Effector CD8-positive, alpha-beta T cell (primary cell): ENCODE measurements around the gene CDKAL1.

Experiments used
- DNase-seq: peaks from one replicate; lab custom pipeline; 2025; lab: John Stamatoyannopoulos, UW

CDKAL1 gene

DNA sequence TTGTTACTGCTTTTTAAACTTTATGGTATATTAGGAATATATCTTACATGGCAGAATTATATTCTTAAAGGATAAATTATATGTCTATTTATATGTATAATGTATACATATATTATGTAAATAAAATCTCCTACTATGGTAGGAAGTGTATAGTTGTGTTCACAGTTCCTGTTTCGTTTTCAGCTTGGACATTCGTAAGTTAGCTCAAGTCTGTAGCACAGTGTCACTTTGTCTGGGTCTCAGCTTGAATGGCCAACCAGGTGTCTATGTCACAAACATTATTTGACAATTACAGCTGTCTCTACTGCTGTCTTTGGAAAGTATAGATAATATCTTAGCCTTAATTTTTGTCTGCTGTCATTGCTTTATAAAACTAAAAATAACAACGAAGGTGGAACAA is 303.9 kb downstream of the CDKAL1 start:
- DNase-seq, result no peak

DNA sequence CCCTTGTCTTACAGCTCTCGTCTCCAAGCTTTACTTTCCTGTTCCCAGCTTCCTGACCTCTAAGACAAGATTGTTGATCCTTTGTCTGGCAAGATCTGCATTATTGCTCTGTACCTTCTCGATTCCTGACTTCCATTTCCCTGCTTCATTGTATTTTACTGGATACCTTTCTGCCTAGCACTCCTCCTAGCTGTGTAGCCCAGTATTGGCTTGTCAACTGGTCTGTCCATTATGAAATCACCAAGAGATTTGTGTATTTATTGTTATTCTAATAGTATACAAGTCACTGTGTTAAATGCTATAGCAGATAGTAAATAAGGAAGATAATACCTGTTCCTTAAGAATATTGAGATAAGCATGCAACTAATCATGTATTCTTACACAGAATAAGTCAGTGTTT is 305.4 kb downstream of the CDKAL1 start:
- DNase-seq, result no peak

DNA sequence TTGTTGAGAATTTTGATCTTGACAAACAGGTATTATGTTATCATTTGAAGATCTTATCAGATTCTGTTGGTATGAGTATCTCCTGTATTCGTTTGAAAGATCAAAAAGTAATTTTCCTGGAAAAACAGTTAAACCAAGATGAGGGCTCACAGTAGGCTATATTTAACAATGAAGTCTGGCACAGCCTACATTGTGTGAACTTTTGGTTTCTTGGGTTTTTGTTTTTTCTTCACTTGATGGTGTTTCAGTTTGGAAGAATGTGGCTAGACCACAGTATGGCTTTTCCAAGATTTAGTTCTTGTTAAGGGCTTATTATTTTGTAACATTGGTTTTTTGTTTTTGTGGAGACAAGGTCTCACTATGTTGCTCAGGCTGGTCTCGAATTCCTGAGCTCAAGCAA is 306.4 kb downstream of the CDKAL1 start:
- DNase-seq, result no peak

DNA sequence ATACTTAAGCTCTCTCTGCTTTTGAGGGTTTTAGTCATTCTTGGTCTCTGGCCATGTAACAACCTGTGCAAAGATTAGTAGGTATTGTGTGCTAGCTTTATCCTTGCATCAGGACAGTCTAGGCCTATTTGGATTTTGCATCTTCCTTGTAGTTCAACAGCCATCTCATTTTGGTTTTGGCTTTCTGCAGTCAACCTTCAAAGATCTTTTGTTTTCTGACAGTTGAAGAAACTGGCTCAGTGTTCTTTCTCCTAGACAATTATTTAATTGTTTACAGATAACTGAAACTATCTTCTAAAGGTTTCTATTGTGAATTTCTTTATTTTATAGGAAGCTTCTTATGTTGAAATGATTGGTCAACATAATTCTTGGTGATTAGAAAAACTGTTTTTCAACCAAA is 307.5 kb downstream of the CDKAL1 start:
- DNase-seq, result no peak

DNA sequence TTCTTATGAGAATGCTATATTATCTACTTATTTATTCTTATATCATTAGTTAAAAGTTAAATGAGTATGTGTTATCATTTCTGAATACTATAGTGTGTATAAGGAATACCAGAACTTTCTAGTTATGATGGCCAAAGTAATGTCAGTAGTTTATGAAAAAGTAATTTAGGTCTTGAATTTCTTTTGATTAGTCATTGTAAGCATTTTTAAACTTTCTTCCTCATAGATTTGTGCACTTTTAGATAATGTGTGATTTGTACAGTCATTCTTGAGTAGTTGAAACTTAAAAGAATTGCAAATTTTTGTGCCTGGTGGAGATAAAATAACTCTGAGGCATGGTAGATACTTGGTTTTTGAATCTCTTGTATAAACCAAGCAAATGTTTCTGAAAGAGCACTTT is 311.3 kb downstream of the CDKAL1 start:
- no peak for DNase-seq

DNA sequence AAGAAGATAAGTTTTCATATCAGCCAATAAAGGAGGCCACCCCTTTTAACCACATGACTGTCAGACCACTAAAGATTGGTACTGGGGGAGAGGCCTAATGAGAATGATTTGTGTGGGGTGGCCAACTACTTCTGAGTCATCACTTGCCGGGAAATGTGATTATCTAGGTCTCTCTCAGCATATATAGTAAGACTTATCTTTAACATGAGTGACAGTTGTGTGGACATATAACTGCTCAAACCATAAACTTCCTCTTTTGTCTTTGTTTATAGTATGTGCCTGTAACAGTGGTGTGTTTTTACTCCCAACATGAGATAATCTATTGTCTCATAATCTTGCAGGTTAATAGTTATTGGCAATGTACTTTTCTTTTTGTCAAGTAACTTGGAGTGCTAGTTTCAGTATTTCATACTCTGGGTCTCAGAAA is 312.4 kb downstream of the CDKAL1 start:
- no peak for DNase-seq

DNA sequence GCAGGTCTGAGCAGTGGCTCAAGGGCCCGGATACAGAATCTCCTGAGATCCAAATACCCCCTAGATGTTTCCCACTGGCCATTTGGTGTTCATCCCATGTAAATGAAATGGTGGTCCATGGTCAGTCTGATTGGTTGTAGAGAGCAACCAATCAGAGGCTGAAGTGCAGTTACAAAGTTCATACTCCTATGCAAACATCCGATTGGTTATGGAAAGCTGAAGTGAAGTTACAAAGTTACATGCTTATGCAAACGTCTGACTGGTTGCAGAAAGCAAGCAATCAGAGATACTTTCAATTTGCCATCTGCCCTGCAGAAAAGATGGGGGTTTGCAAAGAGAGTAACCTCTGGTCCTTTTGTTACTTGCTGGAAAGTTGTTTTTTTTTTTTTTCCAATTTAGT is 313.6 kb downstream of the CDKAL1 start:
- DNase-seq, result no peak

DNA sequence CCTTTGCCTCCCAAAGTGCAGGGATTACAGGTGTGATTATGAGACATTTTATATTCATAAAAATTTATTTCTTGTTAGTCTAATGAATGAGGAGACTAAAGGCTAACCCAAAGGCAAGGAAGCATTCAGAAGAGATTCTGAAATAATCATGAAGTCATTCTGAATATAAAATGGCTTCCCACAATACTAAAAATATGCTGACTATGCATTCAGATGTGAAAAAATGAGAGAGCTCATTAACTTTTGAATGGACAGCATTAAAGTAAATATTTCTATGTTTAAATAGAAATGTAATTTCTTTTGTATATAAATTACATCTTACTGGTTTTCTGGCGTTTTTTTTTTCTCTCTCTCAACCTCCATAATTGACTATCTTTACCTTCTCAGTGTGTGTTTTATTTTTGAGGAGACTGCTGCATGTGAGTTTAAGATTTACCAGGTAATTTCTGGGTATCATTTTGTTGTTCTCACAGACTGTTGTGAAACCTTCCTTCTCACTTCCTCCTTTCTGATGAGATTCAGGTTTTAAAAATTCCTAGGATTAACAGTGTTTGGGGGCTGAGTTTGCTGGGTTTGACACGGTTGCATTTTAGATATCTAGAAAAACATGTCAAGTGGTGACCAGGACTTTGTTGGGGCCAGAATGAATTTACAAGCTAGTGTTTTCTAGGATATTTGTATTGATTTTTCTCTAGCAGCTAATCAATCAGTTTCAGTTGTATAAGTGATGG is 316.6 kb downstream of the CDKAL1 start:
- no peak for DNase-seq

DNA sequence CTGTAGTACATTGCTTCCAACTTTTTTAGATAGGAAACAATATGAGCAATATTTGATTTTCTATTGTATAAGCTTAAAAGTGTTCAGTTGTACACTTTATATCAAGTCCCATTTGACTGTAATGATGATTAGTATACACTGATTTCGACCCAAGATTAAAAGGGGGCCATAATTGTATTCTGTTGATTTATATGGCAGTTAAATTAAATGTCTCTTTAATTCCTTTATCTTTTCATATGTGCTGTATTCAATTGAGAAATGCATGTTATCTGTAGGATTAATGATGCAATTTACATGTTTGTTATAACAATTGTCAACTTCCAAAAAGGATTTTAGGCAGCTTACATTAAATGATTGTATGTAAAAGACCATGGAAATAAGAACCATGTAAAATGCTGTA is 317.5 kb downstream of the CDKAL1 start:
- DNase-seq, result no peak

DNA sequence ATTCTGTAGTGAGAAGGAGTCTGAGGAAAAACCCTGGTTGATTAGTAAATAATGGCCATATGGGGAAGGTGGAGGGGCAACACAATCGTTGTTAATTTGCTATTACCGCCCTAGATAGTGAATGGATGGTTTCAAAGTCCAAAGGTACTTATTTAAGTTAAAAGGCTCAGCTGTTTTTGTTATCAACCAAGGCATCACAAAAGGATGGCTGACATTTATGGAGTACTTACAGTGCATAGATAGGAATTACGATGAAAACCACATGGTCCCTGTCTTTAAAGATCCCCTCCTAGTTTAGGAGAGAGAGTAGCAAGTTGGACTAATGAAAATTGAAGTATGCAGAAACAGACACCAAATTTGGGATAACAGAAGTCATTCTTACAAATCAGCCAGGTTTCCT is 319.6 kb downstream of the CDKAL1 start:
- DNase-seq, result no peak

DNA sequence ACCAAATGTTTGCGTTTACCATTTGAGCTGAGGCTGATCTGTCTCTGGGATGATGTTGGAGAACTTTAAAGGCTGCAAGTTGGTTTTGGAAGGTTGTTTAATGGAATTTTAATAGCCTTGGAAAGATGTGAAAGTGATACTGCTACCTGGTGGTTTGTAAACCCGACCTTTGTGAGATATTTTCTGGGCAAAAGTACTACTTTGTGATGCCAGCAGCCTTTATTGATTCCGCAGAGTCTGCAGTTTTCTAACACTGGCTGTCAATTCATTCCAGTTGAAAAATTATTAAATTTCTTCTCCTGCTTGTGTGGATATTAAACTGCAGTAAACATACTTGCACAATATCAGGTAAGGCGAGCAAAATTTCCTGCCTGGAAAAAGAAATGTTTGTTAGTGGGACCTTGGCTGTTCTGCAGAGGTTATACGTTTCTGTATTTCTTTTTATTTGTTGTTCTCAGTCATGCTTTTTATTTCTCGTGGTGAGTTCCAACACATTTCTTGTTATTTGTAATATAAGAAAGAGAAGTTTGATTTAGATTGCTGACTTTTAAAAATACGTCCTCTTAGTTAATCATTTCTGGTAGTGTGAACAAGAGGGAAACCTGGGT is 322.5 kb downstream of the CDKAL1 start:
- DNase-seq, result no peak

DNA sequence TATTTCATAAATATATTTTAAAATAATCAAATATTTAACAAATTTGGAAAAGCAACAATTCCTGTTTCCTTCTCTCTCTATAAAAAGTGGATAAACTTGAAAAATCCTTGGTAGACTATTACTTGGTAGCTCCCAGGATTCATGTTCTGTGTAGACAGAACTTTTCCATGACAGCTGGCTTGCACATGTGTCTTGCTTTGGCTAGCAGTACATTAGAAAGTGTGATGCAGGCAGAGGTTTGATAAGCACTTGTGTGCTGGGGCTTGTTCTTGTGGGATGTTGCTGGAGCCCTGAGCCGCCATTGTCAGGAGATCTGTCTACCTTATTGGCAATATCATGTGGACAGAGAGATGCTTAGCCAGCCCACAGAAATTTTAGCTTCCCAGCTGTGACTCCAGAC is 327.2 kb downstream of the CDKAL1 start:
- DNase-seq, result no peak

DNA sequence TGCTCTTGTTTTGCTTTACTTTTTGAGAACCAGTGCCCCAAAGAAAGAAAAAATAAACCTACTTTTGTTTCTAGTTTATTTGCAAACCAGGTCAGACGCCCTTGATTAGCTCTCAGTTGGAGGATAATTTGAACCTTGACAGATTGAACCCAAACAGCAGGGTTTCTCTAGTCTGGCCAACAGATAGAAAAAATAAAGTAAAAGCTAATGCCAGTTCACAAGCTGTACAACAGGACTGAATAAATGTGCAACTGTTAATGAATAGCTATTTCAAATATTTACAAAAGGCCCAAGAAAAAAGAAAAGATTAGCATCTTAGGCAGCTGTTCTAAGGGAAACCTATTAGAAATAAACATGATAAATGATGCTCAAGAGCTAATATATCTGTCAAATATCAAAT is 331.8 kb downstream of the CDKAL1 start:
- no peak for DNase-seq

DNA sequence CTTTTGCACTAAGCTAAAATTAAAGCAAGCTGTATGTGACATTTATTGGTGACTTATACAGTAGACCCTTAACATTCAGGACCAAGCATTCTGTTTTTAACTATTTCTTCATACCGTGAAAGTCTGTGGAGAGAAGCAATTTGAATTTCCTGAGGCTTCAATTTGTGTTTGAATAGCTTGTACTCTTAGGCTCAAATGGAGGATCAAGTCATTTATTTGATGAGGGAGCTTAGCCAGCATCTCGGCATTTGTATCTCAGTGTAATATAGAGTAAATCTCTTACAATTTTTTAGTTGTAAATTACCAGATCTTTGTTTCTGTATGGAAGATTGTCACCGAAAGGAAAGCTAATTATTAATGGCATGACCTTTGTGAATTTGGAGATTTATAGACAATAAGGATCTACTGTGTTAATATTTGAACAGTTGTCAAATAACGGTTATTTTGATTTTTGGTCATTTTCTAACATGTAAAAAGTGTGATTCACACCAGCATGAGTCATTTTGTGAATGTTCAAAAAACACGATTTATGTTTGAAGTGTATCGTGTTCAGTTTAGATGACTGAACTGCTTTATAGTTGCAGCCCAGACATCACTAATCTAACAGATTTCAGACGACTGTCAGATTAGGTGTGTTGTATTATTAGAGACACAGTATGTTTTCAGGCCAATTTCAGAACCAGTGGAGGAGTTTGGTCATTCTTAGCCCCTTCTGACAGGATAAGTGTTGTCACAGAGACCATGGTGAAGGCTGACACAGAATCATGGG is 332.9 kb downstream of the CDKAL1 start:
- DNase-seq, result no peak

DNA sequence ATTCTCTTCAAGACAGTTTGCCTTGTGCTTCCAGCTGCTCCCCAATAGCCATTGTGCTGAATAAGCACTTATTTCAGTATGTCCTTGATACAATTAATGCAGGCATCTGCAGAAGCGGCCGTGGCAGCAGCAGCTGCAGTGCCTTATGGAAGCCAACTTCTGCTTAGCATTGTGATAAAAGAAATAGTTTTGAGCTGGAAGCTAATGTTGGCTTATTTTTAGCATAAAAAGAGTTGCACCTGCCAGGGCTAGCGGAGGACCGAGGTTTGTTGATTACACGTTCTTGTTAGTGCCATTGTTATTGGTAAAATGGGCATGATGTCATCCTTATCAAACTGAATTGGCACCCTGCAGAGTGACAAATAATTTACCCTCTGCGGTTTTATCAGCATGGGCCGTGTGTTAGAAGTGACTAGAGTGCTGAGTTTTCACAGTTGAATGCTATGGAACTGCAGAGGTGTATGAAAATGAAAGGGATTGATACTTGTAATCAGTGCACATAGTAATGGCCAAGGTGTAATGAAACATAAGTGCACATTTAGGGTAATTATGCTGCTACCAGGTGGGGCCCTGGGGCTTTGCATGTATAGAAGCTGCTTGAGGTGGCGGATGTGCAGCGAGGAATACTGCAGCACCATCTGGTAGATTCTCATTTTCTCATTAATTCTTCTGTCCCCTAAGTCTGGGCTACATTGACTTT is 334.3 kb downstream of the CDKAL1 start:
- no peak for DNase-seq

DNA sequence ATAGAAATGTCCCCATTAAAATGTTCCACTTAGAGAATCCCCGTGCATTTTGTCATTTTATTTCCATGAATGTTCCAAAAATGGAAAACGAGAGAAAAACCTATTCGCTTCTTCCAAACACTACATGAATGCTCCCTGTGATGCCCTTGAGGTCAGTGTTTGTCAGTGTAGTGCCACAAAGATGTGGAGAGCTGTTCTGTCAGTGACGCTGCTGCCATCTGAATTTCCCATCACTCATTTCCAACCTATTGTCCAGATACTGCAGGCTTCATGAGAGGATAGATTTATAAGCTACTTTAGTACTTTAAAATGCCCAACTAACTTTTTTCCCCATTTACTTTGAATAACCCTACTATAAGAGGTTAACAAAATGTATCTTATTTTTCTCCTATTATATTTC is 335.8 kb downstream of the CDKAL1 start:
- DNase-seq, result no peak

DNA sequence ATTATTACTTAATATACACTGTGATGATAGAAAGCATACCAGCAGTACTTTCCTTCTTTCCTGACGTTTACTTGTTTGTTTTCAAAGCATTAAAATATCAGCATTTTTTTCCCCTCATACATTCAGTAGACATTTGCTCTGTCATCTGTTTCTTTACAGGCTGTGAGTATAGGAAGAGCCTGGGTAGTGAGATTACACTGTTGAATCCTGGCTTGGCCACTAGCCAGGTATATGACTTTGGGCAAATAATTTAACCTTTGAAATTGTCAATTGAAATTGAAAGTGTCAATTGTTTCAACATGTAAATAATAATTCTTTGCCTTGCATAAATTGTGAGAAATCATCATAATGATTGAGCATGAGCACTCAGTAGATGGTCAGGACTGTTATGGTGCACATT is 336.2 kb downstream of the CDKAL1 start:
- DNase-seq, result no peak

DNA sequence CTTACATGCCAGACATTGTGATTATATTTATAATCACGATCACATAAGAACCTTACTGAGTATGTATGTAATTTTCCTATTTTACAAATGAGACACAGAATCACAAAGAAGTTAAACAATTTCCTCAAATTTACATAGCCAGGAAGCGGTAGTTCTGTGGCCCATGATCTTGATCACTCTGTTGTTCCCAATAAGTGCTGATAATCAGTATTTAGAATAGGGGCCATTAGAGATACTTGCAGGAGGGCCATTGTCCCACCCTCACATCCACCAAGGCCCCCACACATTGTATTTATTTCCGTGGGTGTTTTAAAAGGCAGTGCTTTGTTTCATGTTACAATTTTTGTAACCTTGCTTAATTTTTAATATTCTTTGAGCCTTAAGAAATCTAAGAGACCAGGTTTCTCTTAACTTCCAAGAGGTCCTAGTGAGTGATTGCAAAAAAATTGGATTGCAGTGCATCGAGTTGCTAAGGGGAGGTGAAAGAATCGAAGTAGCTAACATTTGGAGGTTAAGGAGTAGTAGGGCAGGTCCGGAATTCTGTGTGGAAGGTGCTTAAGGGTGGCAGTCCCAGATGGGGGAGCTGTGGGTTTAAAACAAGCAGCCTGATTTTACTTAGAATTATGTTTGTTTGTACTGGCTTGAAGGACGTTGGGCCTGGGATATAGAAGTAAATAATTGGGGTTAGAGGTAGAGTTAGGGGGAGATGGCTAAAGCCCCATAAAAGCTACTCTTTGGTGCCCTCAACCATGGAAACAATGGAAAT is 339.4 kb downstream of the CDKAL1 start:
- no peak for DNase-seq

DNA sequence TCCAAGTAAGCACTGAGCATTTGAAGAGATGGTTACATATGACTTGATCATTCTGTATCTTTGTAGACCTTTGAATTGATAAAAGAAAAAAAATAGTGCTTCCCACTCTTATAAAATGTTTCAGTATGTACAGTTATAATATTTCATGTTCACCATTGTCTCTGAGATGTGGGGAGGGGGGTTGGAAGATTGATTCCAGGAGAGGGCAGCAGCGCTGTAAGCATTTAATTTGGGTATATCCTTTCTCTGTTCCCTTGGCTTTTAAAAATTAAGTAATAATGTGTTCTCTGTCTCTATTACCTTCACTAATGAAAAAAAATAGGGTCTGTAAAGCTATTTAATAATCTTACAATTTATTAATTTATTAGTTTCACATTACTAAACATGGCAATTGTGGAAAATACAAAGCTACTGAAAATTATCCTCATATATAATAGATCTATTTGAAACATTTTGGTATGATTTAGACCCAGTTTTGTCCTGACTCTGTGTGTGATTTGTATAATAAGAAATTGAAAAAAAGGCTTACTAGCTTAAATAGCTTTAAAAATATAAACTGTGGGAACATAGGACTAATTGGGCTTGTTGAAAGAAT is 341.2 kb downstream of the CDKAL1 start:
- no peak for DNase-seq

DNA sequence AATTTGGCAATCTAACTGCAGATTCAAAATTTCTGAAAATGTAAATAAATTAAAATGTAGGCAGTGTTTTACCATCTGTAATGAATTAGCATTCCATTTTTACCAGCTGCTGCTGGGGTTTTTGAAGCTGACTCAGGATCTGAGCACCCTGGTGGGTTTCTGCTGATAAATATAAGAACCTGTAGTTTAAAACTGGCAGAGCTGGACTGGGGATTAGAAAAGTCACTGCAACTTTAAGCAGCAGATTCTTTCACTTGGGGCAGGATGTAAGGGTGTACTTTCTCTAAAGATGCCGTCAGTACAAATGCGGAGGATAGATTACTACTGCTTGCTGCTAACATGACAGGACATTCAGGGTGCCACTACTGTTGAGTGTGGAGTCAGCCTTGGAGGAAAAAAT is 341.8 kb downstream of the CDKAL1 start:
- DNase-seq, result no peak

DNA sequence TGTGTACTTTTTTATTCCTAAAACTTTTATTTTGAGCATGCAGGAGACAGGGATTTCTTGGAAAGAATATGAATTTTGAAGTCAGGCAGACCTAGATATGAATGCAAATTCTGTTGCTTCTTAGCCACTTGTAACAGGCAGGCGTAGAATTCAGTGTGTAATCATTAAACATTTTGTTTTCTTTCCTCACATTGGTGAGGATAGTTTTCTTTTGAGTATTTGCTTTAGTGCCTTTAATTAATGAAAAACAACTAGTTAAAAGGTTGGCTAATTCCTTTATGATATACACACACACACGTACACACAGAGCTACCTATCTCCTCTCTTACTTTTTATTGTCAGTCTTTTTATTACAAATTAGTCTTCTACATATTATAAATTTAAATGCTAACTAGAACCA is 342.3 kb downstream of the CDKAL1 start:
- no peak for DNase-seq
